Vagina (tissue), 2 donors: Measurements from ENCODE around the gene MDK.

Source experiments
- POLR2AphosphoS5 ChIP-seq, 2 donors: sonication (generic); formaldehyde crosslinking; IDR thresholded peaks; one replicate each; pipeline ENCODE4 v1.9.0; 2017; ENCODE audit warnings: antibody characterized with exemption in 2 of 2, mild to moderate bottlenecking in 2 of 2, low read depth in 1 of 2; ENCODE audit not compliant: insufficient read depth in 1 of 2
- TF ChIP-seq, protein P1 (sequence below), 3 experiments: fragments of 450-650 bp in 2 of 3; fragments of 200-600 bp in 1 of 3; sonication (generic) in 1 of 3; IDR thresholded peaks; one replicate each; pipeline ENCODE4 v1.5.1; 2017 to 2019; ENCODE audit warnings: antibody characterized with exemption in 3 of 3, mild to moderate bottlenecking in 2 of 3, moderate library complexity in 2 of 3

GRCh38 chr11:46364791-46365190 lies 16.7 kb upstream of the MDK start:
- TF ChIP-seq POLR2AphosphoS5 (IDR thresholded peaks at IDR 0.05; ENCODE audit: insufficient read depth in 1 of 2, low read depth in 1 of 2) = no peak
- TF ChIP-seq, protein P1, sequence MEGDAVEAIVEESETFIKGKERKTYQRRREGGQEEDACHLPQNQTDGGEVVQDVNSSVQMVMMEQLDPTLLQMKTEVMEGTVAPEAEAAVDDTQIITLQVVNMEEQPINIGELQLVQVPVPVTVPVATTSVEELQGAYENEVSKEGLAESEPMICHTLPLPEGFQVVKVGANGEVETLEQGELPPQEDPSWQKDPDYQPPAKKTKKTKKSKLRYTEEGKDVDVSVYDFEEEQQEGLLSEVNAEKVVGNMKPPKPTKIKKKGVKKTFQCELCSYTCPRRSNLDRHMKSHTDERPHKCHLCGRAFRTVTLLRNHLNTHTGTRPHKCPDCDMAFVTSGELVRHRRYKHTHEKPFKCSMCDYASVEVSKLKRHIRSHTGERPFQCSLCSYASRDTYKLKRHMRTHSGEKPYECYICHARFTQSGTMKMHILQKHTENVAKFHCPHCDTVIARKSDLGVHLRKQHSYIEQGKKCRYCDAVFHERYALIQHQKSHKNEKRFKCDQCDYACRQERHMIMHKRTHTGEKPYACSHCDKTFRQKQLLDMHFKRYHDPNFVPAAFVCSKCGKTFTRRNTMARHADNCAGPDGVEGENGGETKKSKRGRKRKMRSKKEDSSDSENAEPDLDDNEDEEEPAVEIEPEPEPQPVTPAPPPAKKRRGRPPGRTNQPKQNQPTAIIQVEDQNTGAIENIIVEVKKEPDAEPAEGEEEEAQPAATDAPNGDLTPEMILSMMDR (IDR thresholded peaks at IDR 0.05) = no peak
